ENCODE measurements around the gene FPR2.

DNA sequence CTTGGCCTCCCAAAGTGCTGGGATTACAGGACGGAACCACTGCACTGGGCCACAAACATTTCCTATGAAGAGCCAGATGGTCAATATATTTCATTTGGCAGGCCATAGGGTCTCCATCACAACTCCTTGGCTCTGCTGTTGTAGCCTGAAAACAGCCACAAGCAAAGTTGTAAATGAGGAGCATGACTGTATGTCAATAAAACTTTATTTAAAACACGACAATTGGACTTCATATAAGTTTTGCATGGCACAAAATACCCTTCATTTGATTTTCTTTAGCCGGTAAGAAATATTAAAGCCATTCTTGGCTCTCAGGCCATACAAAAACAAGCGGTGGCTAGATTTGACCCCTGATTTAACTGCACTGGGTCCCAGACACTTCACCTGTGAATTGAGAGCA is 6.2 kb upstream of the FPR2 start:
- no peak for TF ChIP-seq EZH2 (IDR thresholded peaks at IDR 0.05)
- TF ChIP-seq FOXP2 (optimal IDR thresholded peaks at IDR 0.05; ENCODE audit: control extremely low read depth, extremely low read length, insufficient read depth) = no peak
